Measurements from ENCODE around the gene COL4A6. TPM values are rescaled to one million over a fixed set of nuclear protein-coding genes. Genes with fewer than 3 reads are reported as not detected.

The COL4A6 gene
- total and polyA plus RNA-seq, 2 donors (not counting 3 experiments of a cell fraction or from before 2014, with no cell fraction given): 0.49 to 0.62 TPM

GRCh38 chrX:108268434-108269080 is 169.7 kb downstream of the COL4A6 start:
- Histone ChIP-seq H3K9me3 (replicated peaks; ENCODE audit: control insufficient read depth, insufficient read depth, low read length) (no peaks in the 10 kb centered on the region), H3K36me3 (ENCODE audit: control insufficient read depth in 2 of 2, extremely low read depth in 1 of 2, insufficient read depth in 2 of 2, low read length in 2 of 2) (no peaks in the 10 kb centered on the region), H2AFZ (ENCODE audit: low read depth, low read length) (no peak overlapping the region), H3K4me2 (ENCODE audit: insufficient read depth, low read length) (no peak overlapping the region), H3K4me1 (ENCODE audit: control insufficient read depth, extremely low read depth, insufficient read depth, low read length) (no peaks in the 10 kb centered on the region), H4K20me1 (replicated peaks; ENCODE audit: control insufficient read depth, extremely low read depth, insufficient read depth, low read length) (no peaks in the 10 kb centered on the region), H3K27ac (ENCODE audit: insufficient read depth, low read depth, low read length) (no peak overlapping the region), H3K4me3 (replicated peaks in 1 of 3; ENCODE audit: insufficient read depth in 1 of 3, low read depth in 1 of 3, low read length in 3 of 3) (no peak overlapping the region), H3K9ac (replicated peaks; ENCODE audit: extremely low read depth, insufficient read depth, low read length) (no peak overlapping the region), H3K27me3 (ENCODE audit: control insufficient read depth in 2 of 2, insufficient read depth in 2 of 2, low read length in 2 of 2) (no peaks in the 10 kb centered on the region), H3K9me1 (replicated peaks; ENCODE audit: control insufficient read depth, extremely low read depth, insufficient read depth, low read length) (no peaks in the 10 kb centered on the region), H3K79me2 (ENCODE audit: control insufficient read depth, insufficient read depth, low read length) (no peaks in the 10 kb centered on the region)
- intact Hi-C loops (cut with micrococcal nuclease) (no loop called here), dilution Hi-C loops (cut with MboI; ENCODE audit: extremely low pct_ligation_motif_present, low sequenced_read_pairs) (no loop called here)
- ChIA-PET POLR2A (no interaction called here), CTCF (no interaction called here)
- no peak for TF ChIP-seq EZH2 (IDR thresholded peaks at IDR 0.05; ENCODE audit: borderline replicate concordance, low read depth, low read length, severe bottlenecking)
- TF ChIP-seq JUN (IDR thresholded peaks at IDR 0.05; ENCODE audit: borderline replicate concordance, insufficient read depth, insufficient read length, low read depth): no peak
- no peak for TF ChIP-seq POLR2AphosphoS5 (IDR thresholded peaks at IDR 0.05; ENCODE audit: insufficient read depth, low read depth, low read length)
- no peak for TF ChIP-seq MYC (IDR thresholded peaks at IDR 0.05; ENCODE audit: low read depth, low read length)
- TF ChIP-seq GATA2 (IDR thresholded peaks at IDR 0.05; ENCODE audit: insufficient read depth, insufficient read length, low read depth, low read length): no peak
- TF ChIP-seq, protein P1, sequence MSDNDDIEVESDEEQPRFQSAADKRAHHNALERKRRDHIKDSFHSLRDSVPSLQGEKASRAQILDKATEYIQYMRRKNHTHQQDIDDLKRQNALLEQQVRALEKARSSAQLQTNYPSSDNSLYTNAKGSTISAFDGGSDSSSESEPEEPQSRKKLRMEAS (IDR thresholded peaks at IDR 0.05; ENCODE audit: insufficient read depth, insufficient read length): no peak
- TF ChIP-seq POLR2A (IDR thresholded peaks at IDR 0.05; ENCODE audit: low read depth, low read length): no peak
- no peak for TF ChIP-seq FOS (IDR thresholded peaks at IDR 0.05; ENCODE audit: borderline replicate concordance, insufficient read depth, low read length)
- TF ChIP-seq, protein P2, sequence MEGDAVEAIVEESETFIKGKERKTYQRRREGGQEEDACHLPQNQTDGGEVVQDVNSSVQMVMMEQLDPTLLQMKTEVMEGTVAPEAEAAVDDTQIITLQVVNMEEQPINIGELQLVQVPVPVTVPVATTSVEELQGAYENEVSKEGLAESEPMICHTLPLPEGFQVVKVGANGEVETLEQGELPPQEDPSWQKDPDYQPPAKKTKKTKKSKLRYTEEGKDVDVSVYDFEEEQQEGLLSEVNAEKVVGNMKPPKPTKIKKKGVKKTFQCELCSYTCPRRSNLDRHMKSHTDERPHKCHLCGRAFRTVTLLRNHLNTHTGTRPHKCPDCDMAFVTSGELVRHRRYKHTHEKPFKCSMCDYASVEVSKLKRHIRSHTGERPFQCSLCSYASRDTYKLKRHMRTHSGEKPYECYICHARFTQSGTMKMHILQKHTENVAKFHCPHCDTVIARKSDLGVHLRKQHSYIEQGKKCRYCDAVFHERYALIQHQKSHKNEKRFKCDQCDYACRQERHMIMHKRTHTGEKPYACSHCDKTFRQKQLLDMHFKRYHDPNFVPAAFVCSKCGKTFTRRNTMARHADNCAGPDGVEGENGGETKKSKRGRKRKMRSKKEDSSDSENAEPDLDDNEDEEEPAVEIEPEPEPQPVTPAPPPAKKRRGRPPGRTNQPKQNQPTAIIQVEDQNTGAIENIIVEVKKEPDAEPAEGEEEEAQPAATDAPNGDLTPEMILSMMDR (IDR thresholded peaks at IDR 0.05; ENCODE audit: extremely low read depth in 1 of 2, insufficient read depth in 1 of 2, low read depth in 1 of 2, low read length in 2 of 2): no peak
- DNase-seq (ENCODE audit: low read depth, low spot score): peak; percentile 12
- FAIRE-seq: no peak
- no TSS peak for BruUV-seq (replicated peaks)

All from endothelial cell of umbilical vein (primary cell).